Suprapubic skin (tissue), 4 donors: ENCODE measurements around the gene LEMD3. TPM values are rescaled to one million over a fixed set of nuclear protein-coding genes. Genes with fewer than 3 reads are reported as not detected.

Experiments
- DNase-seq, 2 donors: peaks; one replicate each; pipeline ENCODE4 v3.0.0-alpha.2; 2019; ENCODE audit warnings: low spot score in 2 of 2
- H3K27ac ChIP-seq: fragments of 200-600 bp; sonication (generic); one replicate; pipeline ENCODE4 v1.5.1; 2019
- H3K27me3 ChIP-seq: fragments of 200-600 bp; sonication (generic); one replicate; pipeline ENCODE4 v1.5.1; 2019
- H3K36me3 ChIP-seq: fragments of 200-600 bp; sonication (generic); one replicate; pipeline ENCODE4 v1.5.1; 2019
- H3K4me1 ChIP-seq: fragments of 200-600 bp; sonication (generic); one replicate; pipeline ENCODE4 v1.5.1; 2019
- H3K4me3 ChIP-seq: fragments of 200-600 bp; sonication (generic); one replicate; pipeline ENCODE4 v1.5.1; 2019; ENCODE audit warnings: mild to moderate bottlenecking
- H3K9me3 ChIP-seq: fragments of 200-600 bp; sonication (generic); one replicate; pipeline ENCODE4 v1.5.1; 2019
- CTCF ChIP-seq, 2 donors: fragments of 200-600 bp in 1 of 2; fragments of 450-650 bp in 1 of 2; sonication (generic) in 1 of 2; IDR thresholded peaks; one replicate each; pipeline ENCODE4 v1.5.1; 2016 to 2019; ENCODE audit warnings: antibody characterized with exemption in 2 of 2, mild to moderate bottlenecking in 1 of 2, moderate library complexity in 1 of 2
- EP300 ChIP-seq: sonication (generic); formaldehyde crosslinking; IDR thresholded peaks from one replicate; pipeline ENCODE4 v1.6.1; 2017; ENCODE audit warnings: antibody characterized with exemption
- POLR2A ChIP-seq, 2 donors: fragments of 450-650 bp; IDR thresholded peaks; one replicate each; pipeline ENCODE4 v1.6.1; 2017; ENCODE audit warnings: antibody characterized with exemption in 2 of 2, mild to moderate bottlenecking in 2 of 2, moderate library complexity in 2 of 2
- POLR2AphosphoS5 ChIP-seq, 3 donors: sonication (generic); formaldehyde crosslinking; IDR thresholded peaks; one replicate each; pipeline ENCODE4 v1.6.1; 2017; ENCODE audit warnings: antibody characterized with exemption in 3 of 3
- WGBS: methylation state at CpG from one replicate; pipeline ENCODE4 v1.1.5; 2018; 5-methylcytosine and 5-hydroxymethylcytosine counted together
- total RNA-seq, 4 donors: library from RNA; depleted of rRNA; stranded (reverse); fragments of >200 nt; gene quantifications; one replicate each; pipeline ENCODE4 v1.1.0, GENCODE V29; 2016

LEMD3 gene
- total RNA-seq, 4 donors from 2014 or later: 24.8 to 44.6 (median 37.4) TPM

- 75% methylated on average over 1 of the region's 1 CpG for WGBS
- no peak for TF ChIP-seq EP300
- Histone ChIP-seq H3K9me3 (no peaks in the 10 kb centered on the region), H3K27ac (no peak overlapping the region), H3K4me3 (no peak overlapping the region), H3K27me3 (peaks cover 18% of the 10 kb centered on the region), H3K4me1 (no peaks in the 10 kb centered on the region), H3K36me3 (no peaks in the 10 kb centered on the region)
- DNase-seq: no peak
Measured at GRCh38 chr12:65139389-65139788, 30.0 kb upstream of the LEMD3 start.

GRCh38 chr12:65140738-65141137, 28.6 kb upstream of the LEMD3 start:
- no peak overlapping the region for H3K4me3 ChIP-seq
- DNase-seq: no peak
- H3K4me1 ChIP-seq: no peaks in the 10 kb centered on the region
- H3K27me3 ChIP-seq: peaks cover 21% of the 10 kb centered on the region
- H3K36me3 ChIP-seq: no peaks in the 10 kb centered on the region
- no peak for TF ChIP-seq POLR2A (IDR thresholded peaks at IDR 0.05)
- no peak for TF ChIP-seq EP300
- no peak for TF ChIP-seq POLR2AphosphoS5 (IDR thresholded peaks at IDR 0.05)
- no peak for TF ChIP-seq CTCF (IDR thresholded peaks at IDR 0.05)
- H3K27ac ChIP-seq: no peak overlapping the region
- 48% methylated on average over 1 of the region's 1 CpG for WGBS
- H3K9me3 ChIP-seq: no peaks in the 10 kb centered on the region

GRCh38 chr12:65147312-65147905, 22.0 kb upstream of the LEMD3 start:
- Histone ChIP-seq H3K4me1 (no peaks in the 10 kb centered on the region), H3K4me3 (no peak overlapping the region), H3K9me3 (no peaks in the 10 kb centered on the region), H3K36me3 (no peaks in the 10 kb centered on the region), H3K27ac (no peak overlapping the region), H3K27me3 (peaks cover 18% of the 10 kb centered on the region)
- no peak for DNase-seq
- no peak for TF ChIP-seq POLR2A (IDR thresholded peaks at IDR 0.05)
- TF ChIP-seq CTCF (IDR thresholded peaks at IDR 0.05): no peak
- TF ChIP-seq EP300: no peak
- TF ChIP-seq POLR2AphosphoS5 (IDR thresholded peaks at IDR 0.05): no peak
- WGBS: 50% methylated on average over 2 of the region's 2 CpGs

- H3K4me1 ChIP-seq: no peaks in the 10 kb centered on the region
- no peaks in the 10 kb centered on the region for H3K36me3 ChIP-seq
- no peak overlapping the region for H3K27ac ChIP-seq
- peaks cover 8% of the 10 kb centered on the region for H3K27me3 ChIP-seq
- DNase-seq: no peak
- no peaks in the 10 kb centered on the region for H3K9me3 ChIP-seq
- H3K4me3 ChIP-seq: no peak overlapping the region
- TF ChIP-seq CTCF (IDR thresholded peaks at IDR 0.05) (no peak), POLR2AphosphoS5 (IDR thresholded peaks at IDR 0.05) (no peak), POLR2A (IDR thresholded peaks at IDR 0.05) (no peak), EP300 (no peak)
Measured at GRCh38 chr12:65152012-65152411, 17.4 kb upstream of the LEMD3 start.

GRCh38 chr12:65152596-65152995, 16.8 kb upstream of the LEMD3 start:
- no peak for DNase-seq
- peaks cover 5% of the 10 kb centered on the region for H3K27me3 ChIP-seq
- WGBS: 18% methylated on average over 1 of the region's 1 CpG
- no peaks in the 10 kb centered on the region for H3K4me1 ChIP-seq
- H3K9me3 ChIP-seq: no peaks in the 10 kb centered on the region
- H3K27ac ChIP-seq: no peak overlapping the region
- no peak overlapping the region for H3K4me3 ChIP-seq
- TF ChIP-seq POLR2A (IDR thresholded peaks at IDR 0.05): no peak
- no peak for TF ChIP-seq EP300
- TF ChIP-seq CTCF (IDR thresholded peaks at IDR 0.05): no peak
- TF ChIP-seq POLR2AphosphoS5 (IDR thresholded peaks at IDR 0.05): no peak
- no peaks in the 10 kb centered on the region for H3K36me3 ChIP-seq

GRCh38 chr12:65155784-65156183, 13.6 kb upstream of the LEMD3 start:
- Histone ChIP-seq H3K27me3 (peaks cover 11% of the 10 kb centered on the region), H3K4me3 (no peak overlapping the region), H3K36me3 (no peaks in the 10 kb centered on the region), H3K4me1 (no peaks in the 10 kb centered on the region), H3K27ac (no peak overlapping the region), H3K9me3 (no peaks in the 10 kb centered on the region)
- TF ChIP-seq POLR2AphosphoS5 (IDR thresholded peaks at IDR 0.05): no peak
- TF ChIP-seq POLR2A (IDR thresholded peaks at IDR 0.05): no peak
- no peak for TF ChIP-seq CTCF (IDR thresholded peaks at IDR 0.05)
- TF ChIP-seq EP300: no peak
- DNase-seq: no peak
- WGBS: 69% methylated on average over 3 of the region's 3 CpGs
